ENCODE results near the gene LHFPL5. TPM values are rescaled to one million over a fixed set of nuclear protein-coding genes. Genes with fewer than 3 reads are reported as not detected.

The LHFPL5 gene
- polyA plus RNA-seq, 1 donor, result not detected

- no peak for DNase-seq (ENCODE audit: low read depth)
Measured at GRCh38 chr6:35856250-35856649, 51.1 kb downstream of the LHFPL5 start.

GRCh38 chr6:35857853-35858252 is 52.7 kb downstream of the LHFPL5 start:
- no peak for DNase-seq (ENCODE audit: low read depth)

GRCh38 chr6:35859367-35859766 is 54.2 kb downstream of the LHFPL5 start:
- no peak for DNase-seq (ENCODE audit: low read depth)

Other genes starting within 250 kb of the LHFPL5 start
- 16.9 TPM for gene FKBP5, start 116.4 kb upstream of the LHFPL5 start, polyA plus RNA-seq (ENCODE audit: insufficient read length)
- 0.96 TPM for gene ARMC12, start 68.3 kb upstream of the LHFPL5 start, polyA plus RNA-seq (ENCODE audit: insufficient read length)
- gene CLPSL2, start 28.8 kb upstream of the LHFPL5 start, polyA plus RNA-seq (ENCODE audit: insufficient read length), result not detected
- gene CLPSL1, start 24.3 kb upstream of the LHFPL5 start, polyA plus RNA-seq (ENCODE audit: insufficient read length), result not detected
- not detected for gene CLPS, start 8.0 kb upstream of the LHFPL5 start, polyA plus RNA-seq (ENCODE audit: insufficient read length)
- 15.6 TPM for gene SRPK1, start 115.7 kb downstream of the LHFPL5 start, polyA plus RNA-seq (ENCODE audit: insufficient read length)
- gene SLC26A8, start 219.3 kb downstream of the LHFPL5 start, polyA plus RNA-seq (ENCODE audit: insufficient read length), result 0.22 TPM
- gene MAPK14, start 222.5 kb downstream of the LHFPL5 start, polyA plus RNA-seq (ENCODE audit: insufficient read length), result 34.0 TPM

All from forelimb muscle (tissue), 1 donor.